RPMI8226 (cell line): ENCODE results near the gene MOCOS.

Experiments used
- DNase-seq: peaks from one replicate; pipeline ENCODE4 v3.0.0-alpha.2; 2015

Gene MOCOS

DNA sequence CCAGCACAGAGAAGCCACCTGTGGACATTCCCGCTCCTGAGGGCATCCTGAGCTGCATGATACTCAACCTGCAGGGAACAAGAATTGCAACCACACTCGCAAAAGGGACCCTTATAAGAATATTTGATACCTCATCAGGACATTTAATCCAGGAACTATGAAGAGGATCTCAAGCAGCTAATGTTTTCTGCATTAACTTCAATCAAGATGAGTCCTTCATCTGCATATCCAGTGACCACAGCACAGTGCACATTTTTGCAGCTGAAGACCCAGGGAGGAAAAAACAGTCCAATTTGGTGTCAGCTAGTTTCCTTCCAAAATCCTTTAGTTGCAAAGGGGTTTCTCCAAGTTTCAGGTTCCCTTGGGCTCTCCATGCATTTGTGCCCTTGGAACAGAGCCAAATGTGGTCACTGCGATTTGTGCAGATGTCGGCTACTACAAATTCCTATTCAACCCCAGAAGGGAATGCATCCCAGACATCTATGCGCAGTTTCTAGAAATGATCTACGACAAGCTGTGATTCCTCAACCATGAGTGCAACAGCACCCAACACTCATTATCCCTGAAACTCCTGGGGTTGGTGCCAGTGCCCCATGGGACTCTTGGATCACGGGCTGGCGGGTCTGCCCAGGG is 86.9 kb downstream of the MOCOS start:
- DNase-seq: no peak

GRCh38 chr18:36275561-36275960 is 88.3 kb downstream of the MOCOS start:
- DNase-seq: no peak

DNA sequence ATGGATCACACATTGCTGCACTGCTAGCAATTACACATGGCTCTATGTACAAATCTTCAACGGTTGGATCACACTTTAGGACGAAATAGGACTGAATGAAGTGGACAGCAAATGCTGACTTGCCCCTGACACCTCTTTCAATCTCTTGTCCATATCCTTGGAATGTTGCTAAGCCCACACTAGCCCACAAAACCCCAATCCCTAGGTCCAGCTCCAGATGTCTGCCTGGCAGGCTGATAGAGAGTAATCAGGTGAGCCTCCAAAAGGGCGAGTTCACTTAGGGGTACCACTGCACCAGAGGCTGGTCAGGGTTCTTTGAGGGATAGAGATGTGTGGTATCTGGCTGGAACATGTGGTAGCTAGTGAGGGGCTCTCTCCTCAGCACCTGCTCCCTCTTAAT is 91.7 kb downstream of the MOCOS start:
- DNase-seq: no peak

GRCh38 chr18:36281936-36282335 is 94.6 kb downstream of the MOCOS start:
- DNase-seq: peak; percentile 14

- no peak for DNase-seq
These were observed 96.2 kb downstream of the MOCOS start for GRCh38 chr18:36283448-36283847.

- no peak for DNase-seq
These were observed 97.0 kb downstream of the MOCOS start for GRCh38 chr18:36284268-36284667.

- peak; percentile 72 for DNase-seq
These were observed 97.5 kb downstream of the MOCOS start for GRCh38 chr18:36284671-36285295.

DNA sequence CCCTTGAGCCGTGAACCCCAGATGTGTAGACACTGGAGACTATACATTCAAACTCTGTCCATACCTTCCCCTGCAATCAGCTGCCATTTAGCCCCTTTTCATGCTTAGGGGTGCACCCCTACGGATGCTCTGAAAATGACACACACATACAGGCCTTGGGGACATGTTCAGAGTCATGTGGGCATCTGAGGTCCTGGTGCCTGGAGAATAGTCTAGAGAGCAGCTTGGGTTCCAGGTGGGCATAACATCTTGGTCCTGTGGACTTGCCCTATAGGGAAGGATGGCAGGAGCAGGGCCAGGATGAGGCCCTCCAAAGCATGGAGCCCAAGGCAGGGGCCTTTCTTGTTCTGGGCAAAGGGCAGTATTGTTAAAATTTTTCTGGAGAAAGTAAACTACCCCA is 100.4 kb downstream of the MOCOS start:
- no peak for DNase-seq

GRCh38 chr18:36288689-36289088 is 101.4 kb downstream of the MOCOS start:
- no peak for DNase-seq

GRCh38 chr18:36294031-36294430 is 106.7 kb downstream of the MOCOS start:
- DNase-seq: no peak

DNA sequence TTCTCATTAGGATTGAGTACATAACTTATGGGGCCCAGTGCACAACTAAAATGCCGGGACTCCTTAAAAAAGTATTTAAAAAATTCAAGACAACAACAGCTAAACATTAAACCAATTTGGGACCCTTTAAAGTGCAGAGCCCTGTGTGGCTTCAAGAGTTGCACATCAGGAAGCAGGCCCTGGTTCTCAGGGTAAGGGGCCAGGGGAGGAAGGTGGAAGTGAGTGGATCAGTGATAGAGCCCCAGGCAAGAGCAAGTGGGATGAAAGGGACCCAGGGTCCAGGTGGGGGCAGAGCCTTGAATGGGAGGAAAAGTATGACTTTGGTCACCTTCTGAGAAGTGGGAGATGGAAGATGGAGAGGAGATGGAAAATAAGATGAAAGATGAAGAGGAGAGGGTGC is 107.9 kb downstream of the MOCOS start:
- no peak for DNase-seq

GRCh38 chr18:36295880-36296301 is 108.6 kb downstream of the MOCOS start:
- no peak for DNase-seq

GRCh38 chr18:36296650-36297416 is 109.5 kb downstream of the MOCOS start:
- DNase-seq: peak; percentile 10

GRCh38 chr18:36297417-36298125 is 110.3 kb downstream of the MOCOS start, which contains the start of gene FHOD3:
Gene FHOD3 (plus strand): TSS chr18:36297713. CDS start chr18:36297836, 123 bp downstream.
- DNase-seq: peak; percentile 54

GRCh38 chr18:36298126-36298741 is 110.9 kb downstream of the MOCOS start:
- no peak for DNase-seq

DNA sequence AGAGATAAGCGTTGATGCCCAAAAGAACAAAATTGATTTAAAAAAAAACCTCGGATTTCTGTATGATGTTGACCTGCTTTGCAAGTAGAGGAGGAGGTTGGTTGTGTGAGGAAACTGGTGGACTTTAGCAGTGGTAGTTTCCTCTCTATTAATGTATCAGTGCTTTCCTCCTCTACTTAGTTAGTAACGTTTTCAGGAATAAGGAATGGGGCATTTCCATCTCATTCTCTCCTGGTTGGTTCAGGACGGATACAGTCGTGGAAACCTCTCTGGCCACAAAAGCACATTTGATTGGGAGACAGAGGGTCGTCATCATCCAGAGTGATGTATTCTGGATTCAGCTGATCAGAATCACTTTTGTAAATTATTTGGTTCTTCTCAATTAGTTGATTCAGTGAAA is 111.7 kb downstream of the MOCOS start:
- DNase-seq: no peak

GRCh38 chr18:36300211-36300610 is 112.9 kb downstream of the MOCOS start:
- DNase-seq: no peak

DNA sequence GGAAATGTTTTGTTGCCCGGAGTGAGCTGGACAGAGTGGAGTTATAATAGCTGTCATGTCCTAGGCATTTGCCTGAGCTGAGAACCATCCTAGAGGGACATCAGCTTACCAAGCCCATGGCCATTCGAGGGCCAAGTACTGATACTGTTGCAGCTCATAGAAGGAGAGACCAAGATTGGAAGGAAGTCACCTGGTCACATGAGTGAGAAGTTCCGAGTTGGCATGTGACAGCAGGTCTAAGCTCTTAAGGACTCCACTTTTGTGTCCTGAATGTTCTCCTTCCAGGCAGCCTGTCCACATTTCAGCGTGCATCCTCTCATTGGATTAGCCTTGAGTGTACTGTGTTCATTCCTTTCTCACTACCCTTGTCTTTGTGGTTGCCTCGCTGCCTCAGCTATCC is 114.6 kb downstream of the MOCOS start:
- no peak for DNase-seq

GRCh38 chr18:36302676-36303075 is 115.4 kb downstream of the MOCOS start:
- no peak for DNase-seq

DNA sequence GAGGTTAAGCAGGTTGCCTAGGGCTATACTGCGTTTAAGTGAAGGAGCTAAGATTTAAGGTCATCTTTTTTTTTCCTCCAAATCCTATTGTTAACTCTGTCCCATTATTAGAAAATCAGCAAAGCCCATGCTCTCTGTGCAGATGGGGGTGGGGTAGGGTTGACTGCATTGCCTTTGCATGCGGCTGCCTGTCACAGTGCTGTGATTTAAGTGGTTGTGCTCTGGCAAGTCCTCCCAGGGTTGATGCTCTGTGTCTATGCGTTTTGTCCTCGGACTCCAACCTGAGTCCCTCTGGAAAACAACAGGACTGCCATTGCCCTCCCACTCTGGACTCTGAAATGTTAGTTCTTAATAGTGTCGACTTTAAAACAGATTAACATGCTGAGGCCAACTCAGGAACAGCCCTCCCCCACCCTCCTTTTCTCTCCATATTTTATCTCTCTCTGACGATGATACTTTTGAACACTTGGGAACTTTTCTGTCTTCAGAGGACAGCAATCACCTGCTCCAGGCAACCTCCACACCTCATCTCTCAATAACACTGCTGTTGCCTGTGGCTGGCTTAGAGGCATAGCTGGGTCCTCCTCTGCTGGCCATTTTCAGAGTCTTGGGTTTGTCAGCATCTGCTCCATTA is 116.0 kb downstream of the MOCOS start:
- no peak for DNase-seq

- no peak for DNase-seq
These were observed 117.4 kb downstream of the MOCOS start for GRCh38 chr18:36304723-36305122.

GRCh38 chr18:36305375-36305774 is 118.1 kb downstream of the MOCOS start:
- DNase-seq: no peak
